Measurements from ENCODE around the gene ATG10.
"Not testable (repeated sequence)": the region's sequence is repeated elsewhere in the genome, so short reads cannot be mapped to it uniquely, and the experiment has no call there.

Gene ATG10

DNA sequence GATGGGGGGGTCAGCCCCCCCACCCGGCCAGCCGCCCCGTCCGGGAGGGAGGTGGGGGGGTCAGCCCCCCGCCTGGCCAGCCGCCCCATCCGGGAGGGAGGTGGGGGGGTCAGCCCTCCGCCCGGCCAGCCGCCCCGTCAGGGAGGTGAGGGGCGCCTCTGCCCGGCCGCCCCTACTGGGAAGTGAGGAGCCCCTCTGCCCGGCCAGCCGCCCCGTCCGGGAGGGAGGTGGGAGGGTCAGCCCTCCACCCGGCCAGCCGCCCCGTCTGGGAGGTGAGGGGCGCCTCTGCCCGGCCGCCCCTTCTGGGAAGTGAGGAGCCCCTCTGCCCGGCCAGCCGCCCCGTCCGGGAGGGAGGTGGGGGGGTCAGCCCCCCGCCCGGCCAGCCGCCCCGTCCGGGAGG lies 168.0 kb downstream of the ATG10 start:
- DNase-seq: not testable (repeated sequence)

GRCh38 chr5:82142217-82142841 lies 170.5 kb downstream of the ATG10 start:
- DNase-seq: no peak

- DNase-seq: no peak
Observed at GRCh38 chr5:82142928-82143577, 171.2 kb downstream of the ATG10 start.

- no peak for DNase-seq
Observed at GRCh38 chr5:82147860-82148573, 176.2 kb downstream of the ATG10 start.

DNA sequence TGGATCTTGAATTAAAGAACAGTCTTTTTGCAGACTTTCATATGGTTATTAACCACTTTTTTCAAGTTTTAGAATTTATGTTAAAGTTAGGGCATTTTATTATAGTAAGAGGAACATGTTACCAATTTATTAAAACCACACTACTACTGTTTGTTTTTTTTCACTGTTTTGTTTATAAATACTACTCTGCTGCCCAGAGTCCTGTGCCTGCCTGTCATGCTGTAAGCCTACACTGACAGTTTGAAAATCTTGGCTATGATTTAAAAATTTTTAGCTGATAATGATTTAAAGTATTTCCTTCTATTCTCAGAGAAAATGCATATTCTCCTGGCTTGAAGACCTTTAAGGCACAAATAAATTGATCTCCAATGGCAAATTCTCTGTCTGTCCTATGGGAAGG lies 177.6 kb downstream of the ATG10 start:
- DNase-seq: no peak

GRCh38 chr5:82150559-82150958 lies 178.7 kb downstream of the ATG10 start:
- DNase-seq: no peak

DNA sequence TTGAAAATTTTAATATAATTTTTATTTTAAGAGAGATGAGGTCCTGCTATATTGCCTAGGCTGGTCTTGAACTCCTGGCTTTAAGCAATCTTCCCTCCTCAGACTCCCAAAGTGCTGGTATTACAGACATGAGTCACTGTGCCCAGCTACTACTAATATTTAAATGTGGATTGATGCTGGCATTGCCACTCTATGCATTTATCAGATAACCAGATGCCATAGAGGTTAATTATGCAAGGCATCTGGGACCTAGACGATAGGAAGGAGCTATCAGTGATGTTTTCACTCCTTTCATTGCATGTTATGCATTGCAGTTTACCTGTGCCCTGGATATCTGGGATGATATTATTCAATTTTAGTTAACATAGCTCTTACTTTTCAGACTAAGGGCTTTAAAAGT lies 179.4 kb downstream of the ATG10 start:
- DNase-seq: no peak

DNA sequence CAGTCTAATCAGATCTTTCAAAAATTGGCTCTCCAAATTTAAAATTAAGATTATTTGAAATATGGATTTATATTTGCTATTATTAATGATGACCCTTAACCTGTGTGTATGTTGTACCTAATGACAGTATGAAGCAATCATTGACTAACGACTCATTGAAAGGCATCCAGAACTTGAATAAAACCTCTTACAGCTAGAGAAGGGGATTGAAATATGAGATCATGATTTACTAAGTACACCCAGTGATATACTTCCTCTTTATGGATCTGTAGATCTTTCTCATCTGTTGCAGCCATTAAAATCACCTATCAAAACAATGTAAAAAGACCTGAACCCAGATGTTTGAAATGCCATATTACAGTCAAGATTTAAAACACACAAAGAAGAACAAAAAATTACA lies 179.8 kb downstream of the ATG10 start:
- DNase-seq: no peak

- no peak for DNase-seq
Observed at GRCh38 chr5:82152978-82153481, 181.2 kb downstream of the ATG10 start.

DNA sequence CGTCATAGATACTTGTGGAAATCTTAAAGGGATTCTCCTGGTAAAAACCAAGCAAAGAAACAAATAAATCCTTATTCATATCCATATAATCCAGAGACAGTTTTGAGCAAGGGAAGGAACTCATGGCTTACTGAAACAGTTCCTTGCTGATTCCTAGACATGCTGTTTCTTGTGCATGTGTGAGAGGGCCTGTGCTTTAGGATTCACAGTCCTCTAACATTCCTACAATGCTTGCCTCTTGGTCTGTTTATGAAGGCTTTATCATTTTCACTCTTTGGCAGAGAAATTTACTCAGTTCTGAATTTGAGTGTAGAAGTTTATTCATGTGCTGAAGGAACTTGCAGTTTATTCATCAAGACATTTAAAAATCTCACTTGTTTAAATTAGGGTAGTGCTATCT lies 183.0 kb downstream of the ATG10 start:
- no peak for DNase-seq

DNA sequence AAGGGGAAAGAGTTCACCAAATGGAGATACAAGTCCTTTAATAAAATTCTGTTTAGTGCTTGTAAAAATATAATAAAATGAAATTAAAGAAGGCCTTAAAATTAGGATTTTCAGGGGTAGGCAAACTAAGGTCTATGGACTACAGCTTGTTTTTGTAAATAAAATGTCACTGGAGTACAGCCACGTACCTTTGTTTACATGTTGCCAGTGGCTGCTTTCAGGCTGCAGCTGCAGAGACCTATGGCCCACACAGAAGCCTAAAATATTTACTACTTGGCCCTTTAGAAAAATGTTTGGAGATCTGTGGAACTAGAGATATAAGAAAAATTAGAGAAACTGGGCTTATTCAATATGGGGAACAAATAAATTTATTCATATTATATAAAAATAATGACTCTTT lies 183.5 kb downstream of the ATG10 start:
- no peak for DNase-seq

DNA sequence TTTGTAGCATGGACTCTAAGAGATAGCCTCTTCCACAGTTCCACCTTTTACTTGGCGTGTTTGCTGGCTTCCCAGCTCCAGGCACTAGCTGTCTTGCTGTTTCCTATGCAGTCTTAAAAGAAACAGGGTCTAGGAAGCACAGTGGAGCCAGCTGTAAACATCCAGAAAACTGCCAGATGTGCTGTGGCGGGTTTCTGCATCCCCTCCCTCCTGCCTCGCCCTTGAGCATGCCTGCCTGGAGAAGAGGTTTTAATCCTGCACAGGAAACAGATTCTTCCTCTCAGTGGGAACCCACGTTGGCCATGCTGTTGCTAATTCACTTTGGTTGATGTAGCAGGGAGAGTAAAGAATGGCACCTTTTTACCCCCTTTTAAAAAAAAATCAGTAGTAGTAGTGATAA lies 185.1 kb downstream of the ATG10 start:
- no peak for DNase-seq

GRCh38 chr5:82158755-82159413 lies 187.1 kb downstream of the ATG10 start:
- DNase-seq: no peak

- no peak for DNase-seq
Observed at GRCh38 chr5:82160948-82161347, 189.1 kb downstream of the ATG10 start.

- no peak for DNase-seq
Observed at GRCh38 chr5:82162573-82162972, 190.8 kb downstream of the ATG10 start.

DNA sequence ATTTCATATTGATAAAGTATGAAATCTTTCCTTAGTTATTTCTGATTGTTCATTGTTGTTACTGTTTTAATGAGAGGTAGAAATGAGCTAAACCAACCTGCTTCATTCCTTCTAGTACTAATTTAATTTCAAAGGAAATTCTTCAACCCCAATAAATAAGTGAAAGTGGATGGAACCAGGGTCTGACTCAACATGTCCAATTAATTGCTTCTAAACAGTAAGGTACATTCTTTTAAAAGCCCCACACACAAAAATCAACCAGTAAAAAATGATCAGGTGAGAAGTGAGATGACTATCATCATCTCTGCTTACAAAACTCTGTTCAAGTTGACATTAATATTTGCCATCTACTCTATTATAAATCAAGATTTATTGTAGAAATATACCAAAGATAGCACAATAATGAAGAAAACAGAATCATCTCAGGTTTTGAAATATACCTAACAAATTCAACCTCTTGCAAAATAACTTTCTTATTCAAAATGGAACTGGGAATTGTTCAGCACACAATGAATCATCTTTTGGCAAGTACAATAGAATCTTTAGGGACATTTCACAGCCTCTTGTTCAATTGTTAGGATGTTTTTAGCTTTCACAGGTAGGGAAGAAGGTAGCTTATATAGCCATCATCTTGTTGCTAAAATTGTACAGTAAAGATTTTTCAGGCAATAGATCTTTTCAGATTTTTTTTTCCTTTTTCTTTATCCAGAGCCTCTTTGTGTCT lies 191.8 kb downstream of the ATG10 start:
- DNase-seq: no peak

DNA sequence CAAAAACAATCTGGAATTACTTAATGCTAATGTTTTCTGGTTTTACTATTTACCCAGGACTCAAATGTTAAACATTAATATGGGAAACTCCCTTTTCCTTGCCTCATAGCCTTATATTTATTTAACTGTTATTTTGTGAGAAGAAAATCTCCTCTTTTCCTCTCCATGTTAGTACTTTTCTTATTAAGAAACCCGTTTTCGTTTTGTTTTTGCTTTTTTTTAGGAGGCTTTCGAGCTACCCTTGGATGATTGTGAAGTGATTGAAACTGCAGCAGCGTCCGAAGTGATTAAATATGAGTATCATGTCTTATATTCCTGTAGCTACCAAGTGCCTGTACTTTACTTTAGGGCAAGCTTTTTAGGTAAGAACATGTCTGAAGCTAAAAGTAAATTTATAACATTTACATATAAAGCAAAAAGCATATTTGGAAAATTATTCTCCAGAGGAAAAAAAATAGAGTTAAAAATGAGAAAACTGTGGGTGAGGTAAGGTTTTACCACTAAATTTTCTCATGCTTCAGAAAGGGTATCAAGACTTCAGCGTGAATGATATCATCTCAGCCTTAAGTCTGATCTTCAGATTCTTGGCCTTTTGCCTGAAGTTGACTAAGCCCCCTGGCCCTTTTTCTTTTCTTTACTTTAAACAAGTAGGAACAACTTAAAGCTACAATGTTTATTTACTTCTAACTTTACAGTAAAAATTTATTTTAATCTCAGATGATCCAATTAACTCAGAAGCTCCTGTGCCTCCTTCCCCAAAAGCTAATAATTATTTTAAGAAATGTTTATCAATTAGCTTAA lies 192.6 kb downstream of the ATG10 start:
- DNase-seq: no peak

DNA sequence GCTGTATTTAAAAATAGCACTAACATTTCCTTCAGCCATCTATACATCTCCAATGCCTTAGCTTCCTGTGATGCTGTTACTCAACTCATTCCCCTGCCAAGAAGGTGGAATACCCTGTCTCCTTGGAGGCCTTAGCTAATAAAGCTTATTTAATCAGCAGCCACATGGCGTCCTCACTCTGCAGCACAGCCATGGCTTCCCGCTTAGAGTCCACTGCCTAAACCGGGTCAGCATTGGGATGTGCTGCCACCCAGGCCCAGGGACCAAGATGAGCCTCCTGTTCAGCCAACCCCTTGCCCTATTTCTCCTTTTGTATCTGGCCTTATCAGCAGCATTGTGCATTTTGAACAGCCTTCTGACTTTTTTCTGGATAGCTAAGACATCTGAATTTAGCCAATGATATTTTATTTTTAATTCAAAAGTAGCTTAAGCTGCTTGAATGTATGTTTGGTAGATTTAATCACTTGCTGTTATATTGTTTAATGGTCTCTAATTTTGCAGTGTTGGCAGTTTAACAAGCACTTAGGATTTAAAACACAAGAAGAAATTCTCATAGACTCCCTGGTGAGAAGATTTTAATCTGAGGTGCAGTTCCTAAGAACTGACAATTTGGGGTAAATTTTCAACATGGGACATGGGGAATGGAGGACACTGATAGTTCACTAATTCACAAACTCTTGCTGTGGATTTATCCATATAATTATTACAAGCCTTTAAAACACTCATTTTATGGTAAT lies 193.3 kb downstream of the ATG10 start:
- DNase-seq: no peak

DNA sequence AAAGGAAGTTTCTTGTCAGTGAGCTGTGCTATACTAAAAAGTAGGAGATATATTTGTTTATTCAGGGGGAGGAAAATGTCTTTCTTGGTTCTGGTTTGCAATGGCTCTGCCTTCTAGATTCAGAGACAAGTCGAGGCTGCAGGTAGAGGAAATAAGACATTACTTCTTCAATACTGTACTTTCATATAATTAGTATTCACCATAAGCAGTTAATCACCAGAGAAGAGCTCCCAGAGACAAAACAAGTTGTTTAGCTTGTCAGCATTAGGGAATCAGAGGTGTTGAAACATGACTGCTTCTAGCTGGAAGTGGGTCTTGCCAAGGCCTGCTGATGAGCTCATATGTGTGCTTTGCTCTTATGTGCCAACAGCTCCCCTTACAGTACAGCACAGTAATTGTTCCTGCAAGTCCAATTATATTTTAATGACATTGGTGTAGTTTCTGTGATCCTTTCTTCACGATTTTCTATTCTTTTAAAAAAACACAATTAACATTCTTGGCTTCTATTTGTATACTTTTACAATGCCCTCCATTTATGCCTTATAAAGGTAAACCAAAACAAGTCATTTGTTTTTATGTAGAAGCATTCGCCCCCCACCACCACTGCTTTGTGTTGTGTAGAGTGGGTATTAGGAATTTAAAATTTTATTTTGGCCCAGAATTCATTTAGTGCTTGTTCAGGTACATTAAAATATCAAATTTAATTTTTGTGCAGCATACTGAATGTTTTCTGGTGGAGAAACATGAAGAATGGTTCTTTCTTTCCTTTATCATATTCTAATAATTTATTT lies 194.1 kb downstream of the ATG10 start:
- peak; percentile 45 for DNase-seq

- no peak for DNase-seq
Observed at GRCh38 chr5:82167372-82167935, 195.6 kb downstream of the ATG10 start.
